DOHH2 (cell line): ENCODE data around the gene AMH.

Experiments used
- H3F3A ChIP-seq: fragments of 200-600 bp; sonication (generic), shearing (Covaris generic); 2 replicates; pipeline ENCODE4 v1.6.0; 2016; ENCODE audit warnings: antibody characterized with exemption, mild to moderate bottlenecking; ENCODE audit not compliant: control insufficient read depth, insufficient read depth
- H3K27ac ChIP-seq: fragments of 200-600 bp; sonication (generic); 2 replicates; pipeline ENCODE4 v1.5.1; 2014; ENCODE audit warnings: low read depth, mild to moderate bottlenecking, low read length, moderate library complexity
- H3K27me3 ChIP-seq: fragments of 200-600 bp; sonication (generic); 2 replicates; pipeline ENCODE4 v1.6.1; 2014; ENCODE audit warnings: mild to moderate bottlenecking, low read length, mixed read lengths; ENCODE audit not compliant: control insufficient read depth
- H3K36me3 ChIP-seq: fragments of 200-600 bp; sonication (generic); 2 replicates; pipeline ENCODE4 v1.6.1; 2014; ENCODE audit warnings: mild to moderate bottlenecking, low read length, moderate library complexity, mixed read lengths; ENCODE audit not compliant: control insufficient read depth
- H3K4me1 ChIP-seq: fragments of 200-600 bp; sonication (generic); 2 replicates; pipeline ENCODE4 v1.6.1; 2014; ENCODE audit warnings: mild to moderate bottlenecking, low read length, mixed read lengths; ENCODE audit not compliant: control insufficient read depth
- H3K4me2 ChIP-seq: fragments of 200-600 bp; sonication (generic); 2 replicates; pipeline ENCODE4 v1.6.0; 2014; ENCODE audit warnings: mild to moderate bottlenecking, low read length, moderate library complexity
- H3K4me3 ChIP-seq: fragments of 200-600 bp; sonication (generic); 2 replicates; pipeline ENCODE4 v1.5.1; 2014; ENCODE audit warnings: mild to moderate bottlenecking, low read length, mixed read lengths
- H3K79me2 ChIP-seq: fragments of 200-600 bp; sonication (generic); 2 replicates; pipeline ENCODE4 v1.6.1; 2014; ENCODE audit warnings: mild to moderate bottlenecking, low read length, mixed read lengths; ENCODE audit not compliant: control insufficient read depth
- H3K9me2 ChIP-seq: fragments of 200-600 bp; sonication (generic); replicated peaks from 2 replicates; pipeline ENCODE4 v1.6.1; 2014; ENCODE audit warnings: mild to moderate bottlenecking, low read length, mixed read lengths; ENCODE audit not compliant: control insufficient read depth
- H3K9me3 ChIP-seq: fragments of 200-600 bp; sonication (generic); 2 replicates; pipeline ENCODE4 v1.6.1; 2014; ENCODE audit warnings: antibody characterized with exemption, low read length, mixed read lengths; ENCODE audit not compliant: control insufficient read depth, insufficient read depth
- H4K20me1 ChIP-seq: fragments of 200-600 bp; sonication (generic); 2 replicates; pipeline ENCODE4 v1.6.0; 2014; ENCODE audit warnings: low read depth, mild to moderate bottlenecking, antibody characterized with exemption, low read length, moderate library complexity; ENCODE audit not compliant: control insufficient read depth, insufficient read depth
- CTCF ChIP-seq: fragments of 200-600 bp; sonication (generic); IDR thresholded peaks from one replicate; pipeline ENCODE4 v1.5.1; 2014; ENCODE audit warnings: antibody characterized with exemption, mild to moderate bottlenecking, low read depth, low read length; ENCODE audit not compliant: poor library complexity, severe bottlenecking
- EZH2phosphoT487 ChIP-seq: fragments of 200-600 bp; sonication (generic); IDR thresholded peaks from 2 replicates; pipeline ENCODE4 v1.6.1; 2017; ENCODE audit warnings: borderline replicate concordance, mild to moderate bottlenecking, antibody characterized with exemption, low read length, moderate library complexity, mixed read lengths

The AMH gene

GRCh38 chr19:2260341-2260805 is 11.2 kb downstream of the AMH start:
- Histone ChIP-seq H3K79me2 (peaks cover 10% of the 10 kb centered on the region), H3K4me1 (peaks cover 87% of the 10 kb centered on the region), H3F3A (peaks cover 17% of the 10 kb centered on the region), H3K9me3 (no peaks in the 10 kb centered on the region), H3K4me2 (peak overlapping the region; percentile 43), H3K27me3 (no peaks in the 10 kb centered on the region), H3K4me3 (peak overlapping the region; percentile 29), H3K27ac (peak overlapping the region; percentile 96), H4K20me1 (no peaks in the 10 kb centered on the region), H3K36me3 (peaks cover 4% of the 10 kb centered on the region), H3K9me2 (no peaks in the 10 kb centered on the region)
- TF ChIP-seq CTCF (no peak), EZH2phosphoT487 (no peak)

- no peak for TF ChIP-seq EZH2phosphoT487
- TF ChIP-seq CTCF: peak; percentile 81
- Histone ChIP-seq H4K20me1 (no peaks in the 10 kb centered on the region), H3K4me2 (peak overlapping the region; percentile 32; the same call in 1 of the 2 replicates)
Observed at GRCh38 chr19:2261438-2262172, 12.5 kb downstream of the AMH start.

GRCh38 chr19:2266183-2266993 is 17.3 kb downstream of the AMH start:
- Histone ChIP-seq H3K27me3 (no peaks in the 10 kb centered on the region), H3K9me2 (no peaks in the 10 kb centered on the region), H3K4me3 (peak overlapping the region; percentile 62), H3K36me3 (peaks cover 19% of the 10 kb centered on the region), H3K4me2 (peak overlapping the region; percentile 95), H4K20me1 (peaks cover 12% of the 10 kb centered on the region; the same call in 1 of the 2 replicates), H3K79me2 (peaks cover 41% of the 10 kb centered on the region), H3F3A (peaks cover 17% of the 10 kb centered on the region), H3K27ac (peak overlapping the region; percentile 71), H3K4me1 (peaks cover 64% of the 10 kb centered on the region), H3K9me3 (no peaks in the 10 kb centered on the region)
- TF ChIP-seq EZH2phosphoT487 (no peak), CTCF (no peak)

More at GRCh38 chr19:2261438-2262172, 12.5 kb downstream of the AMH start:
- Histone ChIP-seq H3K9me2 (no peaks in the 10 kb centered on the region), H3F3A (peaks cover 15% of the 10 kb centered on the region), H3K36me3 (peaks cover 4% of the 10 kb centered on the region), H3K9me3 (no peaks in the 10 kb centered on the region), H3K4me1 (peaks cover 87% of the 10 kb centered on the region), H3K4me3 (no peak overlapping the region), H3K79me2 (peaks cover 15% of the 10 kb centered on the region), H3K27me3 (no peaks in the 10 kb centered on the region), H3K27ac (no peak overlapping the region)
